Measurements from ENCODE around the gene CCL21.
"Not testable (repeated sequence)": the region's sequence is repeated elsewhere in the genome, so short reads cannot be mapped to it uniquely, and the experiment has no call there.

DNA sequence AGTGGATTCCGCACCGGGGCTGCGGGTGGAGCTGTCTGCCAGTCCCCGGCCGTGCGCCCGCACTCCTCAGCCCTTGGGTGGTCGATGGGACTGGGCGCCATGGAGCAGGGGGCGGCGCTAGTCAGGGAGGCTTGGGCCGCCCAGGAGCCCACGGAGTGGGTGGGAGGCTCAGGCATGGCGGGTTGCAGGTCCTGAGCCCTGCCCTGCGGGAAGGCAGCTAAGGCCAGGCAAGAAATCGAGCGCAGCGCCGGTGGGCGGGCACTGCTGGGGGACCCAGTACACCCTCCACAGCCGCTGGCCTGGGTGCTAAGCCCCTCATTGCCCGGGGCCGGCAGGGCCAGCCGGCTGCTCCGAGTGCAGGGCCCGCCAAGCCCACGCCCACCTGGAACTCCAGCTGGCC lies 30.2 kb upstream of the CCL21 start:
- not testable (repeated sequence) for TF ChIP-seq ZNF592 (IDR thresholded peaks at IDR 0.05); MTA3 (IDR thresholded peaks at IDR 0.05; ENCODE audit: borderline replicate concordance, low read length)
- TF ChIP-seq, protein P1, sequence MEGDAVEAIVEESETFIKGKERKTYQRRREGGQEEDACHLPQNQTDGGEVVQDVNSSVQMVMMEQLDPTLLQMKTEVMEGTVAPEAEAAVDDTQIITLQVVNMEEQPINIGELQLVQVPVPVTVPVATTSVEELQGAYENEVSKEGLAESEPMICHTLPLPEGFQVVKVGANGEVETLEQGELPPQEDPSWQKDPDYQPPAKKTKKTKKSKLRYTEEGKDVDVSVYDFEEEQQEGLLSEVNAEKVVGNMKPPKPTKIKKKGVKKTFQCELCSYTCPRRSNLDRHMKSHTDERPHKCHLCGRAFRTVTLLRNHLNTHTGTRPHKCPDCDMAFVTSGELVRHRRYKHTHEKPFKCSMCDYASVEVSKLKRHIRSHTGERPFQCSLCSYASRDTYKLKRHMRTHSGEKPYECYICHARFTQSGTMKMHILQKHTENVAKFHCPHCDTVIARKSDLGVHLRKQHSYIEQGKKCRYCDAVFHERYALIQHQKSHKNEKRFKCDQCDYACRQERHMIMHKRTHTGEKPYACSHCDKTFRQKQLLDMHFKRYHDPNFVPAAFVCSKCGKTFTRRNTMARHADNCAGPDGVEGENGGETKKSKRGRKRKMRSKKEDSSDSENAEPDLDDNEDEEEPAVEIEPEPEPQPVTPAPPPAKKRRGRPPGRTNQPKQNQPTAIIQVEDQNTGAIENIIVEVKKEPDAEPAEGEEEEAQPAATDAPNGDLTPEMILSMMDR (IDR thresholded peaks at IDR 0.05 in 2 of 3, conservative IDR thresholded peaks at IDR 0.05 in 1 of 3; ENCODE audit: control insufficient read depth in 2 of 3, extremely low read depth in 1 of 3, insufficient read depth in 1 of 3, low read depth in 3 of 3, low read length in 3 of 3), result not testable (repeated sequence)
